ENCODE results near the gene PTPRG. TPM values are rescaled to one million over a fixed set of nuclear protein-coding genes. Genes with fewer than 3 reads are reported as not detected.
"Not testable (repeated sequence)": the region's sequence is repeated elsewhere in the genome, so short reads cannot be mapped to it uniquely, and the experiment has no call there.

Gene PTPRG
- total RNA-seq, 1 experiment from 2014 or later = 69.3 TPM

DNA sequence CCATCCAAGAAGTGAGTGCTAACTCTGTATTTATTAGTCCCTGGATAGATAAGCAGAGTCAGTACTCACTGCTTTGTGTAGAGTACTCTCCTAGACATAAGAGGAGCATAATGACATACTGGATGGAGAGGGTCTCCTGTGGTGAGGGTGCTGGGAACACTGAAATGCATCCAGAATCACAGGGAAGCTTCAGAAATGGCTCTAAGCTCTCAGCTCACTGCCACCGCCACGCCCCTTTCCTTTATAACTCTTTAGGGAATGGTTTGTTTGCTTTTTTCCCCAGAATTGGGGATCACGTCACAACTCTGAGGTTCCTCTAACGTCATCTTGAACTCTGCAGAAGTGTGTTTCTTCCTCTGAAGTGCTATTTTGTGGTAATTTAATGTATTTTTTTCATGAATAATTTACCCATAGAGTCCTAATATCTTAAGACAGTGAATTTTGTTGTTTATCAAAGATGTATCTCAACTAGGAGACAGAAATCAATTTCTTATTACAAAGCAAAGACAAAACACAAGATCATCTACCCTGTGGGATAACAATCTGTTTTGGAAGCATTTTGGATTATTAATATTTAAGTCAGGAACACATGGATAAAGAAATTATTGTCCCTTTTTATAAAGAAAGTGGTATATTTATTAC lies 154.6 kb downstream of the PTPRG start:
- no CpG with 5 or more reads among the region's 4 CpGs for WGBS (ENCODE audit: extremely low coverage, insufficient read length, low lambda C conversion rate)
- H3K27ac Mint-ChIP-seq = peak overlapping the region in 1 of 3 experiments; percentile 50; a peak in 2 of 7 replicates

DNA sequence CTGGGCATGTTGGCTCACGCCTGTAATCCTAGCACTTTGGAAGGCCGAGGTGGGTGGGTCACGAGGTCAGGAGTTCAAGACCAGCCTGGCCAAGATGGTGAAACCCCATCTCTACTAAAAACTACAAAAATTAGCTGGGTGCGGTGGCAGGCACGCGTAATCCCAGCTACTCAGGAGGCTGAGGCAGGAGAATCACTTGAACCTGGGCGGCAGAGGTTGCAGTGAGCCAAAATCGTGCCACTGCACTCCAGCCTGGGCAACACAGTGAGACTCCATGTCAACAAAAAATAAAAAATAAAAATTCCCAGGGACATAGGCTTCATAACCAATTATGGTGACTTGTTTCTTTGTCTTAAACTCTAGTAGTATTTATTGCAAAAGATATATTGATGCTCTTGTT lies 155.3 kb downstream of the PTPRG start:
- H2BK15ac ChIP-seq (ENCODE audit: low read depth, low read length); H3T11ph ChIP-seq (ENCODE audit: low read length); H4K5ac ChIP-seq (ENCODE audit: insufficient read length, low read depth, low read length); H3K27ac Mint-ChIP-seq; H2AFZ ChIP-seq (ENCODE audit: low read length); H4K8ac ChIP-seq (replicated peaks; ENCODE audit: insufficient read length, low read depth, low read length); H3K23ac ChIP-seq (ENCODE audit: insufficient read length, low read depth, low read length); H4K91ac ChIP-seq (ENCODE audit: insufficient read length, low read depth, low read length); H3K23me2 ChIP-seq (ENCODE audit: insufficient read length, low read depth, low read length, poor library complexity, severe bottlenecking); H3K56ac ChIP-seq (ENCODE audit: insufficient read length, low read depth, low read length); H4K20me1 ChIP-seq (ENCODE audit: control insufficient read depth, insufficient read depth, insufficient read length); H2AK5ac ChIP-seq (ENCODE audit: insufficient read length, low read length); H3K4ac ChIP-seq (ENCODE audit: low read depth, low read length); H3K4me2 ChIP-seq (ENCODE audit: insufficient read depth, insufficient read length, low read length); H3K9me3 ChIP-seq (ENCODE audit: control insufficient read depth, low read depth, low read length); H2BK20ac ChIP-seq (ENCODE audit: low read depth, low read length, poor library complexity, severe bottlenecking); H2BK120ac ChIP-seq (ENCODE audit: low read depth, low read length, poor library complexity, severe bottlenecking); H2BK12ac ChIP-seq (ENCODE audit: insufficient read length, low read depth, low read length); H3K4me3 Mint-ChIP-seq; H3K79me1 ChIP-seq (ENCODE audit: insufficient read depth, low read depth, low read length, poor library complexity, severe bottlenecking); H3K27me3 ChIP-seq (ENCODE audit: insufficient read depth, low read length); H3K27ac ChIP-seq (ENCODE audit: insufficient read length, low read depth, low read length); H3K9me3 Mint-ChIP-seq; H3K27me3 Mint-ChIP-seq (ENCODE audit: low read depth); H3K14ac ChIP-seq (ENCODE audit: insufficient read depth, low read length); H3K9ac ChIP-seq (ENCODE audit: extremely low read depth, insufficient read length, low read length); DNase-seq; H2BK5ac ChIP-seq (ENCODE audit: insufficient read length, low read length); H3K18ac ChIP-seq (ENCODE audit: insufficient read length, low read depth, low read length): not testable (repeated sequence)
- peaks cover 47 to 53% of the 10 kb centered on the region in 2 experiments for H3K4me1 Mint-ChIP-seq
- Histone ChIP-seq H3K4me1 (ENCODE audit: insufficient read depth, low read length) (peaks cover 12% of the 10 kb centered on the region), H3K79me2 (ENCODE audit: insufficient read depth, low read length) (peaks cover 46% of the 10 kb centered on the region)
- no CpG with 5 or more reads among the region's 8 CpGs for WGBS (ENCODE audit: extremely low coverage, insufficient read length, low lambda C conversion rate)
- peaks cover 2 to 17% (median 13%) of the 10 kb centered on the region in 3 experiments; a peak in 5 of 7 replicates for H3K36me3 Mint-ChIP-seq (ENCODE audit: insufficient read depth in 1 of 3, low read depth in 3 of 3)

More for the DNA sequence above, 154.6 kb downstream of the PTPRG start:
- H3K4ac ChIP-seq (ENCODE audit: low read depth, low read length) = no peak overlapping the region
- no peak overlapping the region for H3K4me2 ChIP-seq (ENCODE audit: insufficient read depth, insufficient read length, low read length)
- Mint-ChIP-seq H3K27me3 (ENCODE audit: low read depth) (no peaks in the 10 kb centered on the region), H3K4me1 (peaks cover 47 to 58% of the 10 kb centered on the region in 2 experiments), H3K9me3 (peaks cover 0 to 3% of the 10 kb centered on the region in 2 experiments; a peak in 1 of 5 replicates), H3K4me3 (no peak overlapping the region), H3K36me3 (ENCODE audit: insufficient read depth in 1 of 3, low read depth in 3 of 3) (peaks cover 9 to 23% (median 20%) of the 10 kb centered on the region in 3 experiments)
- H3K9ac ChIP-seq (ENCODE audit: extremely low read depth, insufficient read length, low read length) = no peak overlapping the region
- H3K14ac ChIP-seq (ENCODE audit: insufficient read depth, low read length) = no peak overlapping the region
- TF ChIP-seq, protein P1, sequence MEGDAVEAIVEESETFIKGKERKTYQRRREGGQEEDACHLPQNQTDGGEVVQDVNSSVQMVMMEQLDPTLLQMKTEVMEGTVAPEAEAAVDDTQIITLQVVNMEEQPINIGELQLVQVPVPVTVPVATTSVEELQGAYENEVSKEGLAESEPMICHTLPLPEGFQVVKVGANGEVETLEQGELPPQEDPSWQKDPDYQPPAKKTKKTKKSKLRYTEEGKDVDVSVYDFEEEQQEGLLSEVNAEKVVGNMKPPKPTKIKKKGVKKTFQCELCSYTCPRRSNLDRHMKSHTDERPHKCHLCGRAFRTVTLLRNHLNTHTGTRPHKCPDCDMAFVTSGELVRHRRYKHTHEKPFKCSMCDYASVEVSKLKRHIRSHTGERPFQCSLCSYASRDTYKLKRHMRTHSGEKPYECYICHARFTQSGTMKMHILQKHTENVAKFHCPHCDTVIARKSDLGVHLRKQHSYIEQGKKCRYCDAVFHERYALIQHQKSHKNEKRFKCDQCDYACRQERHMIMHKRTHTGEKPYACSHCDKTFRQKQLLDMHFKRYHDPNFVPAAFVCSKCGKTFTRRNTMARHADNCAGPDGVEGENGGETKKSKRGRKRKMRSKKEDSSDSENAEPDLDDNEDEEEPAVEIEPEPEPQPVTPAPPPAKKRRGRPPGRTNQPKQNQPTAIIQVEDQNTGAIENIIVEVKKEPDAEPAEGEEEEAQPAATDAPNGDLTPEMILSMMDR (conservative IDR thresholded peaks at IDR 0.05) = no peak
- H3K27ac ChIP-seq (ENCODE audit: insufficient read length, low read depth, low read length) = no peak overlapping the region
- no peak overlapping the region for H2BK15ac ChIP-seq (ENCODE audit: low read depth, low read length)
- H2AFZ ChIP-seq (ENCODE audit: low read length) = no peak overlapping the region
- H4K5ac ChIP-seq (ENCODE audit: insufficient read length, low read depth, low read length) = no peak overlapping the region
- H4K8ac ChIP-seq (replicated peaks; ENCODE audit: insufficient read length, low read depth, low read length) = no peak overlapping the region
- H2BK12ac ChIP-seq (ENCODE audit: insufficient read length, low read depth, low read length) = no peak overlapping the region
- no peaks in the 10 kb centered on the region for H3K23me2 ChIP-seq (ENCODE audit: insufficient read length, low read depth, low read length, poor library complexity, severe bottlenecking)
- no peak overlapping the region for H2BK20ac ChIP-seq (ENCODE audit: low read depth, low read length, poor library complexity, severe bottlenecking)
- no peak overlapping the region for H3T11ph ChIP-seq (ENCODE audit: low read length)
- H3K18ac ChIP-seq (ENCODE audit: insufficient read length, low read depth, low read length) = no peak overlapping the region
- H2BK120ac ChIP-seq (ENCODE audit: low read depth, low read length, poor library complexity, severe bottlenecking) = no peak overlapping the region
- no peaks in the 10 kb centered on the region for H4K20me1 ChIP-seq (ENCODE audit: control insufficient read depth, insufficient read depth, insufficient read length)
- peaks cover 12% of the 10 kb centered on the region for H3K4me1 ChIP-seq (ENCODE audit: insufficient read depth, low read length)
- peaks cover 45% of the 10 kb centered on the region for H3K79me2 ChIP-seq (ENCODE audit: insufficient read depth, low read length)
- H3K23ac ChIP-seq (ENCODE audit: insufficient read length, low read depth, low read length) = no peak overlapping the region
- H2BK5ac ChIP-seq (ENCODE audit: insufficient read length, low read length) = no peak overlapping the region
- no peak for DNase-seq
- no peak overlapping the region for H2AK5ac ChIP-seq (ENCODE audit: insufficient read length, low read length)
- no peak overlapping the region for H4K91ac ChIP-seq (ENCODE audit: insufficient read length, low read depth, low read length)
- no peaks in the 10 kb centered on the region for H3K9me3 ChIP-seq (ENCODE audit: control insufficient read depth, low read depth, low read length)
- H3K79me1 ChIP-seq (ENCODE audit: insufficient read depth, low read depth, low read length, poor library complexity, severe bottlenecking) = peaks cover 5% of the 10 kb centered on the region
- no peak overlapping the region for H3K56ac ChIP-seq (ENCODE audit: insufficient read length, low read depth, low read length)
- no peaks in the 10 kb centered on the region for H3K27me3 ChIP-seq (ENCODE audit: insufficient read depth, low read length)
